ENCODE results near the gene DEGS2. TPM values are rescaled to one million over a fixed set of nuclear protein-coding genes. Genes with fewer than 3 reads are reported as not detected.

The DEGS2 gene
- under 0.01 TPM in 1 of 2 replicates, not detected in the other for total RNA-seq

DNA sequence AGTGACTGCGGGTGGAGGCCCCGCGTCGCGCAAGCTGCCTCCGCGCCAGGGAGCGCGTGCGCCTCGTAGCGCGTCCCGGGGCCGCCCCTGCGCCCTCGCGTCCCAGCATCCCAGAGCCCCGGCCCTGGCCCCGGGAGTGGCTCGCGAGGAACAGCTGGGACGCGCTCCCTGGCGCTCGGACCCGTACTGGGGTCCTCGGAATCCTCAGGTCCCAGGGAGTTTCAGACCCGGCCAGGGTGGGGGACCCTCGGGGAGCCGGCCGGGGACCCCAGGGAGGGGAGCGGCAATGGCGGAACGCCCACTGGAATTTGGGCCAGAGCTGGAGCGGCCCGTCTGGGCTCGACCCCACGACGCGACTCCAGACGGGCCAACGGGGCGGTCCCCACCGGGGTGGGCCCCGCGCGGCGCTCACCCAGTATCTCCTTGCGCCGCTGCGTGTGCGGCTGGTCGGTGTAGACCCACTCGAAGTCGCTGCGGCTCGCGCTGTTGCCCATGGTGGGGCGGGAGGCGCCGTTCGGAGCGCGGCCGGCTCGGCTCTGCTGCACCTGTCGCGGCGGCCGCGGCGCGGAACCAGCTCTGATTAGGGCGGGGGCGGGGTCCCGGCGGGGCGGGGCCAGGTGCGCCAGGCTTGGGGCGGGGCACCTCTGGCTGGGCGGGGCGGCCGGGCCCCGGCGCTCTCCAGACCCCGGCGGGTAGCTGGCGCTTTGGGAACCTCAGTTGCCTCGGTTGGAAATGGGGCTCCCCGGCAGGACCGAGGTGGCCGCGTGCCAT is at the start of gene DEGS2:
DEGS2 (minus strand) TSS at position 552 of the 771 bp plus-strand sequence; CDS start at position 494, 58 bp downstream.

Small RNA genes lying within 50 kb of the gene (small RNA-seq; reads per million reads assigned to genes)
- gene MIR151B (not detected), gene MIR342 (2,461 reads per million, percentile 100 among the genes with 10 or more reads in this experiment)

Other genes starting within 250 kb of the DEGS2 start
- gene EVL, start 94.2 kb downstream of the DEGS2 start, total RNA-seq = 27.2 and 32.5 TPM in 2 replicates
- 40.1 and 49.9 TPM in 2 replicates for gene YY1, start 79.5 kb upstream of the DEGS2 start, total RNA-seq
- gene SLC25A29, start 146.8 kb upstream of the DEGS2 start, total RNA-seq = 7.2 and 8.8 TPM in 2 replicates
- gene SLC25A47, start 163.7 kb upstream of the DEGS2 start, total RNA-seq = not detected in 2 replicates
- gene WDR25, start 216.8 kb upstream of the DEGS2 start, total RNA-seq = 14.5 and 15.4 TPM in 2 replicates

Measured in subcutaneous preadipocyte (primary cell).